ENCODE results near the gene MYCL. TPM values are rescaled to one million over a fixed set of nuclear protein-coding genes. Genes with fewer than 3 reads are reported as not detected.

The MYCL gene
- total and polyA plus RNA-seq, 4 donors: 0.45 to 1.2 (median 0.50) TPM; not detected in 1

DNA sequence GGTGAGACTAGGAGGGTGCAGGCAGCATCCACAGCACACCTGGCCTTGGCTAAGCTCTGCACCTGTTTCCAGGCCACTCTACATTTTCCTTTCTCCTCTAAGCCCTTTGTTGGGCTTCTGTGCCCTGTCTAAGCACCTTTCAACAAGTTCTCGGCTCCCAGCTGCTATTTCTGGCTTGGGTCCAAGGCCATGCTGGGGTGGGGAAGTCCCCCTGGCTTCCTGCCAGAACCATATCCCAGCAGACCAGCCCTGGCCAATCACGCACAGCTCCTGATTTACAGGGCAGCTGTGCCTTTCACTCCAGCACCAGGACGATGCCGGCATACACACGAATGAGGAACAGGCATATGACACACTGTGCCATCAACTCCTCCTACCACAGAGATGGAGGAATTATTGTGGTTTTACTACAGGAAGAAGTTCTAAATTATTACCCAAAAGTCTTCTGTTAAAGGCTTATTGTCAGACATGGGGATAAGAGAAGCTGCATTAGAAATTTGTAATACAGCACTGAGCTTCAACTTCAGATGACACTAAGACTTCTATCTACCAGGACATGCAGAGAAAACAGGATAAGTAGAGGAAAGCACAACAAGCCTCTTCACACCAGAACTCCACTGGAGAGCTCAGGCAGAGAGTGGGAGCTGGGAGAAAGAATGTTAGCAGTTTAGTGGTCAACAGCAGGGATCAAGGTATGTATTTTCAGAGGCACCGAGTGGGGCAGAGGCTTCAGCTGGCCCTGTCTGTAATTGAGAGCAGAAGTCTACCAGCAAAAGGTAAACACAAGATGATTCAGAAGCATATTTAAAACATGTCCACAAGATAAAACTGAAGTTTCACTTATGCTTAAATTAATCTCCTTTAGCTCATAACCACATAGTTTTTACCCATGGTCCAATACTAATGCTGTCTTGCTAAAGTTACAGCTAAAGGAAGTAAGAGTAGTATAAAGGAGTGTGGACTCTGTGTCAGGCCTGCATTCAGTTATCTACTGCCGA, 55.8 kb downstream of the MYCL start:
- Histone ChIP-seq H3K9me3 (ENCODE audit: control insufficient read depth, low read length) (no peaks in the 10 kb centered on the region), H3K4me3 (ENCODE audit: low read length in 2 of 2) (no peak overlapping the region), H3K4me1 (ENCODE audit: control insufficient read depth in 1 of 2, insufficient read depth in 2 of 2, low read length in 2 of 2) (no peaks in the 10 kb centered on the region), H3K36me3 (ENCODE audit: control insufficient read depth in 1 of 2, insufficient read depth in 2 of 2, low read length in 1 of 2) (peaks cover 0 to 1% of the 10 kb centered on the region in 2 donors), H3K27me3 (ENCODE audit: control insufficient read depth in 1 of 2, insufficient read depth in 2 of 2, low read length in 1 of 2) (no peaks in the 10 kb centered on the region), H3K27ac (ENCODE audit: low read depth in 1 of 2, low read length in 2 of 2) (no peak overlapping the region)
- DNase-seq (peak; percentile 80 to 90), ATAC-seq (ENCODE audit: low FRiP score) (peak; percentile 68)
- intact Hi-C loops (cut with DNase I): no loop called here
- WGBS, 2 donors: 19 to 23% methylated on average over 7 of the region's 7 CpGs

Other genes with a start within 250 kb of the MYCL start
- gene NT5C1A, start 229.8 kb downstream of the MYCL start, total RNA-seq: under 1 TPM in 1 of 2 donors, not detected in 1; 0.57 TPM
- gene NT5C1A, start 229.8 kb downstream of the MYCL start, polyA plus RNA-seq: under 1 TPM in 1 of 2 donors, not detected in 1; 0.46 TPM
- not detected for gene HPCAL4, start 210.5 kb downstream of the MYCL start, total RNA-seq
- not detected for gene HPCAL4, start 210.5 kb downstream of the MYCL start, polyA plus RNA-seq
- gene PPIE, start 163.0 kb downstream of the MYCL start, total RNA-seq: 10 to 100 TPM; 34.4 to 38.5 TPM
- gene PPIE, start 163.0 kb downstream of the MYCL start, polyA plus RNA-seq: 10 to 100 TPM; 46.8 to 60.2 TPM
- gene OXCT2, start 130.6 kb downstream of the MYCL start, total RNA-seq: 1 to 10 TPM in 1 of 2 donors, not detected in 1; 1.3 TPM
- gene OXCT2, start 130.6 kb downstream of the MYCL start, polyA plus RNA-seq: under 1 TPM in 1 of 2 donors, not detected in 1; 0.08 TPM
- gene BMP8B, start 113.1 kb downstream of the MYCL start, total RNA-seq: 1 to 10 TPM in 1 of 2 donors, under 1 TPM in 1; 0.81 to 1.4 TPM
- gene BMP8B, start 113.1 kb downstream of the MYCL start, polyA plus RNA-seq: 1 to 10 TPM in 1 of 2 donors, under 1 TPM in 1; 0.03 to 1.0 TPM
- 10 to 100 TPM; 15.3 to 17.3 TPM for gene TRIT1, start 18.4 kb downstream of the MYCL start, total RNA-seq
- 10 to 100 TPM in 1 of 2 donors, 1 to 10 TPM in 1; 9.4 to 12.3 TPM for gene TRIT1, start 18.4 kb downstream of the MYCL start, polyA plus RNA-seq
- gene MFSD2A, start 53.2 kb upstream of the MYCL start, total RNA-seq: 1 to 10 TPM; 1.3 to 1.5 TPM
- 1 to 10 TPM in 1 of 2 donors, under 1 TPM in 1; 0.31 to 3.3 TPM for gene MFSD2A, start 53.2 kb upstream of the MYCL start, polyA plus RNA-seq
- 100 to 1,000 TPM; 373 to 493 TPM for gene CAP1, start 138.8 kb upstream of the MYCL start, total RNA-seq
- 100 to 1,000 TPM; 209 to 269 TPM for gene CAP1, start 138.8 kb upstream of the MYCL start, polyA plus RNA-seq
- gene PPT1, start 195.3 kb upstream of the MYCL start, total RNA-seq: 10 to 100 TPM; 80.5 to 84.2 TPM
- 10 to 100 TPM; 56.7 to 93.7 TPM for gene PPT1, start 195.3 kb upstream of the MYCL start, polyA plus RNA-seq

Measured in aorta (tissue), 5 donors.